Measurements from ENCODE around the gene ST3GAL2. TPM values are rescaled to one million over a fixed set of nuclear protein-coding genes. Genes with fewer than 3 reads are reported as not detected.
"Not testable (repeated sequence)": the region's sequence is repeated elsewhere in the genome, so short reads cannot be mapped to it uniquely, and the experiment has no call there.

The ST3GAL2 gene
- total and polyA plus RNA-seq, 2 donors (not counting 1 experiment from before 2014, with no cell fraction given), result 13.5 to 17.8 TPM

- not testable (repeated sequence) for H3K27me3 ChIP-seq (ENCODE audit: control insufficient read depth, insufficient read depth, low read length); H3K79me2 ChIP-seq (ENCODE audit: control insufficient read depth, insufficient read depth, low read length); H3K4me2 ChIP-seq (ENCODE audit: extremely low read depth, insufficient read depth, low read length); H3K9ac ChIP-seq (ENCODE audit: insufficient read depth, low read length); H2AFZ ChIP-seq (ENCODE audit: low read length); H4K20me1 ChIP-seq (ENCODE audit: control insufficient read depth, extremely low read depth, insufficient read depth, low read length); H3K9me3 ChIP-seq (ENCODE audit: control insufficient read depth, insufficient read depth, low read depth, low read length); H3K27ac ChIP-seq (ENCODE audit: insufficient read depth, low read length); H3K4me3 ChIP-seq (replicated peaks in 1 of 4; ENCODE audit: control extremely low read depth in 1 of 4, insufficient read depth in 1 of 4, low read depth in 3 of 4, low read length in 4 of 4); H3K4me1 ChIP-seq (ENCODE audit: control insufficient read depth, extremely low read depth, insufficient read depth, low read length)
- H3K36me3 ChIP-seq (ENCODE audit: control insufficient read depth, insufficient read depth, low read length), result peaks cover 11% of the 10 kb centered on the region
- DNase-seq (ENCODE audit: low read depth in 2 of 2), result peak; percentile 3 to 40
- TF ChIP-seq CTCF (conservative IDR thresholded peaks at IDR 0.05 in 1 of 2, IDR thresholded peaks at IDR 0.05 in 1 of 2; ENCODE audit: low read depth in 1 of 2, low read length in 2 of 2), result peak; percentile 61 to 63
These were observed 68.8 kb downstream of the ST3GAL2 start for GRCh38 chr16:70370145-70370544.

- Histone ChIP-seq H4K20me1 (ENCODE audit: control insufficient read depth, extremely low read depth, insufficient read depth, low read length) (no peaks in the 10 kb centered on the region), H3K79me2 (ENCODE audit: control insufficient read depth, insufficient read depth, low read length) (no peaks in the 10 kb centered on the region), H3K36me3 (ENCODE audit: control insufficient read depth, insufficient read depth, low read length) (peaks cover 13% of the 10 kb centered on the region), H2AFZ (ENCODE audit: low read length) (no peak overlapping the region), H3K9ac (ENCODE audit: insufficient read depth, low read length) (no peak overlapping the region), H3K4me2 (ENCODE audit: extremely low read depth, insufficient read depth, low read length) (no peak overlapping the region), H3K9me3 (ENCODE audit: control insufficient read depth, insufficient read depth, low read depth, low read length) (no peaks in the 10 kb centered on the region), H3K27ac (ENCODE audit: insufficient read depth, low read length) (no peak overlapping the region), H3K27me3 (ENCODE audit: control insufficient read depth, insufficient read depth, low read length) (no peaks in the 10 kb centered on the region), H3K4me1 (ENCODE audit: control insufficient read depth, extremely low read depth, insufficient read depth, low read length) (no peaks in the 10 kb centered on the region), H3K4me3 (replicated peaks in 1 of 4; ENCODE audit: control extremely low read depth in 1 of 4, insufficient read depth in 1 of 4, low read depth in 3 of 4, low read length in 4 of 4) (no peak overlapping the region)
- no peak for DNase-seq (ENCODE audit: low read depth in 2 of 2)
- TF ChIP-seq CTCF (conservative IDR thresholded peaks at IDR 0.05 in 1 of 2, IDR thresholded peaks at IDR 0.05 in 1 of 2; ENCODE audit: low read depth in 1 of 2, low read length in 2 of 2), result no peak
- no peak for TF ChIP-seq EZH2 (IDR thresholded peaks at IDR 0.05; ENCODE audit: low read length, missing control alignments)
These were observed 74.5 kb downstream of the ST3GAL2 start for GRCh38 chr16:70364399-70364798.

- H3K79me2 ChIP-seq (ENCODE audit: control insufficient read depth, insufficient read depth, low read length), result no peaks in the 10 kb centered on the region
- no peak overlapping the region for H3K4me3 ChIP-seq (replicated peaks in 1 of 4; ENCODE audit: control extremely low read depth in 1 of 4, insufficient read depth in 1 of 4, low read depth in 3 of 4, low read length in 4 of 4)
- no peak for DNase-seq (ENCODE audit: low read depth in 2 of 2)
- no peaks in the 10 kb centered on the region for H3K4me1 ChIP-seq (ENCODE audit: control insufficient read depth, extremely low read depth, insufficient read depth, low read length)
- no peak for TF ChIP-seq EZH2 (IDR thresholded peaks at IDR 0.05; ENCODE audit: low read length, missing control alignments)
- TF ChIP-seq CTCF (conservative IDR thresholded peaks at IDR 0.05 in 1 of 2, IDR thresholded peaks at IDR 0.05 in 1 of 2; ENCODE audit: low read depth in 1 of 2, low read length in 2 of 2), result no peak
- H3K9me3 ChIP-seq (ENCODE audit: control insufficient read depth, insufficient read depth, low read depth, low read length), result no peaks in the 10 kb centered on the region
- H3K9ac ChIP-seq (ENCODE audit: insufficient read depth, low read length), result no peak overlapping the region
- no peaks in the 10 kb centered on the region for H4K20me1 ChIP-seq (ENCODE audit: control insufficient read depth, extremely low read depth, insufficient read depth, low read length)
- H3K36me3 ChIP-seq (ENCODE audit: control insufficient read depth, insufficient read depth, low read length), result peaks cover 15% of the 10 kb centered on the region
- no peak overlapping the region for H2AFZ ChIP-seq (ENCODE audit: low read length)
- no peaks in the 10 kb centered on the region for H3K27me3 ChIP-seq (ENCODE audit: control insufficient read depth, insufficient read depth, low read length)
- no peak overlapping the region for H3K4me2 ChIP-seq (ENCODE audit: extremely low read depth, insufficient read depth, low read length)
- no peak overlapping the region for H3K27ac ChIP-seq (ENCODE audit: insufficient read depth, low read length)
These were observed 79.3 kb downstream of the ST3GAL2 start for GRCh38 chr16:70359552-70359951.

Data from fibroblast of lung (primary cell).